Activated CD4-positive, alpha-beta T cell treated with anti-CD3 and anti-CD28 coated beads for 4 hours (primary cell): ENCODE measurements around the gene ROM1.

Experiments
- DNase-seq, 2 donors: peaks; one replicate each; pipeline ENCODE4 v3.0.0-alpha.2; 2020

The ROM1 gene

GRCh38 chr11:62652161-62653006 lies 39.3 kb downstream of the ROM1 start:
- no peak for DNase-seq

GRCh38 chr11:62654297-62654696 lies 41.2 kb downstream of the ROM1 start:
- DNase-seq: no peak

DNA sequence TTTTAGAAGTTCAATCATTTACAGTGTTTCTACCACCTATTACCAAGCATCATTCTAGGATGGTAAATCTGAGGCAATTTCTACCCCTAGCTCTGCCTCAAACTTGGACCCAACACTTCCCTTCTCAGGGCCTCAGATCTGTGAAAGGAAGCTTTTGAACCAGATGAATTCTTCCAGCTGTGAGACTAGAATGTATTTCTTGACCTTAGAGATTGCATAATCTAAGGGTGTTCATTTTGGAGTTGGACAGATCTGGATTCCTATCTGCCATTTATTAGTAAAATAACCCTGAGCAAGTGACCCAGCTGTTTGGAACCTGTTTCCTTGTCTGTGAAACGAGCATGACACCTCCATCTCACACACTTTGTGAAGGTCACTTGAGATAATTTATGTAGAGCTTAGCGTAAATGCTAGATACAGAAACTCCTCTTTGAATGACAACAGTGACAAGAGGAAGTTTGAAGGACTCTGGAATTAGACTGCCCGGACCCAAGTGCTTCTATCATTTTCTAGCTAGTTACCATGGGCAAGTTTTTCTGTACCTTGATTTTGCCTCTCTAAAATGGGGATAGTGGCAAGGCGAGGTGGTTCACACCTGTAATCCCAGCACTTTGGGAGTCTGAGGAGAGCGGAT lies 43.9 kb downstream of the ROM1 start:
- DNase-seq: no peak

- peak in 1 of 2 donors; percentile 41 for DNase-seq
Observed at GRCh38 chr11:62664405-62665074, 51.5 kb downstream of the ROM1 start.
